WERI-Rb-1 (cell line): Measurements from ENCODE around the gene CAMKMT.

Experiments
- DNase-seq: peaks from one replicate; pipeline ENCODE4 v3.0.0-alpha.2; 2020
- H3K27ac ChIP-seq: fragments of 250-450 bp; sonication (Bioruptor Pico); 2 replicates; pipeline ENCODE4 v1.5.1; 2020; ENCODE audit warnings: mild to moderate bottlenecking, moderate library complexity
- H3K27me3 ChIP-seq: fragments of 250-450 bp; sonication (Bioruptor Pico); 2 replicates; pipeline ENCODE4 v1.5.1; 2021; ENCODE audit warnings: mild to moderate bottlenecking, low read depth, moderate library complexity; ENCODE audit not compliant: insufficient read depth, severe bottlenecking
- H3K36me3 ChIP-seq: fragments of 250-450 bp; sonication (Bioruptor Pico); 2 replicates; pipeline ENCODE4 v1.5.1; 2020; ENCODE audit warnings: mild to moderate bottlenecking, moderate library complexity
- H3K4me3 ChIP-seq: 2 replicates; pipeline ENCODE4 v1.5.1; 2011; ENCODE audit warnings: low read depth, mild to moderate bottlenecking, control low read depth, low read length
- H3K9me3 ChIP-seq: fragments of 250-450 bp; sonication (Bioruptor Pico); 2 replicates; pipeline ENCODE4 v1.5.1; 2021; ENCODE audit warnings: mild to moderate bottlenecking, moderate library complexity; ENCODE audit not compliant: severe bottlenecking
- TF ChIP-seq, protein P1 (sequence below): IDR thresholded peaks from 2 replicates; pipeline ENCODE4 v1.5.1; 2011; ENCODE audit warnings: low read depth, mild to moderate bottlenecking, control low read depth, inconsistent platforms, low read length

Gene CAMKMT

DNA sequence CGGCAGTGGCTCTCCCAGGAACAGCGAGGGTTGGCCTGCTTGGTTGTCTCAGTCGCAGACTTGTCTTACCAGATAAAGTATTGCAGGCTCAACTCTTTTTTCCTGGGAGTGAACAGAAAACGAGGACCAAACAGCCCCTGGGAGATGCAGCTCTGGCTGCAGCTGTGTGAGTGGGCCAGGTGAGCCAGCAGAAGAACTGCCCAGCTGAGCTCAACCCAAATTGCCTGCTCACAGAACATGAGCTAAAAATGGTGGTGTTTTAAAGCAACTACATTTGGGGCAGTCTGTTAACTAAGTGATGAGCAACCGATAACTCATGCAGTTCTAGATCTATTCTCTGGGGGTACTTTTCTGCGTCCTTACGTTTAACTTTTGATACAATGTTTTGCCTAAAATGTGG lies 418.7 kb downstream of the CAMKMT start:
- DNase-seq = no peak
- H3K27ac ChIP-seq = no peak overlapping the region
- H3K4me3 ChIP-seq = no peak overlapping the region
- TF ChIP-seq, protein P1, sequence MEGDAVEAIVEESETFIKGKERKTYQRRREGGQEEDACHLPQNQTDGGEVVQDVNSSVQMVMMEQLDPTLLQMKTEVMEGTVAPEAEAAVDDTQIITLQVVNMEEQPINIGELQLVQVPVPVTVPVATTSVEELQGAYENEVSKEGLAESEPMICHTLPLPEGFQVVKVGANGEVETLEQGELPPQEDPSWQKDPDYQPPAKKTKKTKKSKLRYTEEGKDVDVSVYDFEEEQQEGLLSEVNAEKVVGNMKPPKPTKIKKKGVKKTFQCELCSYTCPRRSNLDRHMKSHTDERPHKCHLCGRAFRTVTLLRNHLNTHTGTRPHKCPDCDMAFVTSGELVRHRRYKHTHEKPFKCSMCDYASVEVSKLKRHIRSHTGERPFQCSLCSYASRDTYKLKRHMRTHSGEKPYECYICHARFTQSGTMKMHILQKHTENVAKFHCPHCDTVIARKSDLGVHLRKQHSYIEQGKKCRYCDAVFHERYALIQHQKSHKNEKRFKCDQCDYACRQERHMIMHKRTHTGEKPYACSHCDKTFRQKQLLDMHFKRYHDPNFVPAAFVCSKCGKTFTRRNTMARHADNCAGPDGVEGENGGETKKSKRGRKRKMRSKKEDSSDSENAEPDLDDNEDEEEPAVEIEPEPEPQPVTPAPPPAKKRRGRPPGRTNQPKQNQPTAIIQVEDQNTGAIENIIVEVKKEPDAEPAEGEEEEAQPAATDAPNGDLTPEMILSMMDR = no peak
- no peaks in the 10 kb centered on the region for H3K36me3 ChIP-seq
- H3K27me3 ChIP-seq = no peaks in the 10 kb centered on the region
- peaks cover 14% of the 10 kb centered on the region for H3K9me3 ChIP-seq

- no peak for DNase-seq
- no peaks in the 10 kb centered on the region for H3K36me3 ChIP-seq
- peaks cover 11% of the 10 kb centered on the region for H3K9me3 ChIP-seq
- H3K27ac ChIP-seq = no peak overlapping the region
- TF ChIP-seq, protein P1 = no peak
- H3K4me3 ChIP-seq = no peak overlapping the region
- no peaks in the 10 kb centered on the region for H3K27me3 ChIP-seq
Observed at GRCh38 chr2:44785433-44785832, 423.7 kb downstream of the CAMKMT start.

DNA sequence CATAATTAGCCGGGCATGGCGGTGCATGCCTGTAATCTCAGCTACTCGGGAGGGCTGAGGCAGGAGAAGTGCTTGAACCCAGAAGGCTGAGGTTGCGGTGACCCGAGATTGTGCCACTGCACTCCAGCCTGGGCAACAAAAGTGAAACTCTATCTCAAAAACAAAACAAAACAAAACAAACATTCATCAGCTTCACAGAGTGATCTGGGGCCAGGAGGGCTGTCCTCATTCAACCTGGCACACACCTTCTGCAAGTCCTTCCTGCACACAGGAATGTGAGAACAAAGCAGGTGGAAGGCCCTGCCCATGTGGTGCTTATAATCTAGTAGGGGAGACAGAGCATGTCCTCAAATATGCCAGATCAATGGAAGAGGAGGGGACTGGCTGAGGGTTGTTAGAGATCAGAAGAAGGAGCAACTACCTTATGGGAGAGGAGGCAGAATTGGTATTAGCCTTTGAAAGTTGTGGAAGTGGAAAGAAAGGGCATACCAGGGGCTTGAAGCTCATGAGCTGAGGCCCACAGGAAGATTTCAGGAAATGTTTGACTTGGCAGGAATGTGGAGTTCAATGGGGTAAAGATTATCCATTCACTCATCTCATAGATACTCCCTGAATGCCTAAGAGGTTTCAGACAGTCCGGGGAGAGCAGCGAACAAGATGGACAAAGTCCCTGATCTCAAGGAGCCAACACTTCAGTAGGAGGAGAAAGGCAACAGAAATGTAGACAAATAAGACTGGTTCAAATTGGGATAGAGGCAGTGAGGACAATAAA lies 424.5 kb downstream of the CAMKMT start:
- Histone ChIP-seq H3K27ac (no peak overlapping the region), H3K9me3 (peaks cover 13% of the 10 kb centered on the region), H3K36me3 (no peaks in the 10 kb centered on the region), H3K4me3 (no peak overlapping the region), H3K27me3 (no peaks in the 10 kb centered on the region)
- no peak for DNase-seq
- TF ChIP-seq, protein P1 = no peak

DNA sequence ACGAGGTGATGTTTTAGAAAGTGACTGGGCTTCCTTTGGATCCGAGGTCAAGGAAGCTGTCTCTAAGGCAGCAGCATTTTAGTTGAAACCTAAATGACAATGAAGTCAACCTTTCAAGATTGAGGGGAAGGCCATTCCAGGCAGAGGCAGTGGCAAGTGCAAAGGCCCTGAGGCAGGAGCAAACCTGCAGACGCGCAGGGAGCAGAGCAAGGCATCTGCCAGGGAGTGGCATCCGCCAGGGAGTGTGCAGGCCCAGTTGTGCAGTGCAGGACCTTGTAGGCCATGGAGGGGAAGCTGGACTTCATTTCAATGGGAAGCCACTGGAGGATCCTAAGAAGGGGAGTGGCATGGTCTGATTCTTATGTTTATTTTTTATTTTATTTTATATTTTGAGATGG lies 425.1 kb downstream of the CAMKMT start:
- Histone ChIP-seq H3K4me3 (no peak overlapping the region), H3K27ac (no peak overlapping the region), H3K9me3 (peaks cover 18% of the 10 kb centered on the region), H3K36me3 (no peaks in the 10 kb centered on the region), H3K27me3 (no peaks in the 10 kb centered on the region)
- no peak for DNase-seq
- TF ChIP-seq, protein P1 = no peak

DNA sequence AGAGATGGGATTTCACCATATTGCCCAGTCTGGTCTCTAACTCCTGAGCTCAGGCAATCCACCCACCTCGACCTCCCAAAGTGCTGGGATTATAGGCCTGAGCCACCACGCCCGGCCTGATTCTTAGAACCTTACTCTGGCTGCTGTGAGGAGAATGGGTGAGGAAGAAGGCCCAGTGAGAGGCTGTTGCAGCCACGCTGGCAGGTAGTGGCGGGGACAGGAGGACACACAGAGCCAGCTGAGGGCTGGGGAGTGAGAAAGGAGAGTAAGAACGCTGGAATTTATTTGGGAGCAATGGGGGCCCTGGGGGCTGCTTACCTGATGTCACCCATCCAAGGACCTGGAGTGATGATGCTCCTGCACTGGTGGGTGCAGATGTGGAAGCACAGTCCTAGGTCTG lies 425.9 kb downstream of the CAMKMT start:
- H3K9me3 ChIP-seq = peaks cover 11% of the 10 kb centered on the region
- TF ChIP-seq, protein P1 = no peak
- H3K4me3 ChIP-seq = no peak overlapping the region
- H3K27me3 ChIP-seq = no peaks in the 10 kb centered on the region
- no peaks in the 10 kb centered on the region for H3K36me3 ChIP-seq
- no peak for DNase-seq
- no peak overlapping the region for H3K27ac ChIP-seq

DNA sequence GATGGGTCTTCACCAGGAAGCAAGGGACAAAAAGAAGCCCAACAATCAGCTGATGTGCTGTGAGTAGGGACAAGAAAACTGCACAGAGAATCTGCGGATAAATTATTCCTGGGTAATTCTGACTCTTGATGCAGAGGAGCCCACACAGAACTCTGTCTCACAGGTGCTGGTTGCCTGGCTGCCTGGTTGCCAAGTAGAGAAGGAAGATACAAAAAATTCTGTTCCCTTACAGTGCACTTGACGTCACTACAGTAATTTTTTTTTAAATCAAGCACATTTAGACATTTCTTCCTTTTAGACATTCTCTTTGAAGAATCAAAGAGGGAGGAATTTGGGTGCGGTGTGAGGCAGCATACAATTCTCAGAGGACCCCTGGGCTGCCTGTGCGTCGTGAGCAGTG lies 427.7 kb downstream of the CAMKMT start:
- Histone ChIP-seq H3K27me3 (no peaks in the 10 kb centered on the region), H3K27ac (peak overlapping the region; percentile 89)

More for the DNA sequence above, 427.7 kb downstream of the CAMKMT start:
- no peak overlapping the region for H3K4me3 ChIP-seq
- peaks cover 8% of the 10 kb centered on the region for H3K9me3 ChIP-seq
- DNase-seq = no peak
- TF ChIP-seq, protein P1 = no peak
- no peaks in the 10 kb centered on the region for H3K36me3 ChIP-seq
